ENCODE measurements around the gene ZNF521. TPM values are rescaled to one million over a fixed set of nuclear protein-coding genes. Genes with fewer than 3 reads are reported as not detected.
A peak's percentile ranks its signal among the peaks of the same experiment; 100 is the strongest.

The ZNF521 gene
- total RNA-seq, 2 donors from 2014 or later = 21.4 to 26.9 TPM

DNA sequence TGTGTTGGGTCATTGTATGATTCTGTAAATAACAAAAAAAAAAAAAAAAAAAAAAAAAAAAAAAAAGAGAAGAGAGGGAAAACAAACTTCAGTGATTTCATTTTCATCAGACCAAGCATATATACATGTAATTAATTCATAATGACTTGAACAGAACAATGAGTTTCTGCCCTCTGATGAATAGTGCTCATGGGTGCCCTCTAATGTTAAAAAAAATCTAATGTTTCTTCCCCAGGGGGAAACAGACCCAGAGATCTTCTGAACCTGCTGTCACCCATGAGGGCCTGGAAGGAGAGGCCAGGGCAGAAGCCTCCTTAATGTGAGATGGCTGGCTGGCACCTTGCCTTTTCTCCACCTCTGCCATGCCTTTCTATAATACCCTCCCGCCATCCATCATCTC is 289.2 kb downstream of the ZNF521 start:
- Mint-ChIP-seq H3K4me3 (no peak overlapping the region), H3K27ac (no peak overlapping the region), H3K27me3 (ENCODE audit: insufficient read depth) (no peaks in the 10 kb centered on the region), H3K4me1 (peaks cover 10% of the 10 kb centered on the region), H3K36me3 (ENCODE audit: low read depth) (no peaks in the 10 kb centered on the region), H3K9me3 (no peaks in the 10 kb centered on the region)
- WGBS, 2 experiments (ENCODE audit: insufficient coverage in 1 of 2, insufficient read length in 1 of 2) = 89 to 92% methylated on average over 1 of the region's 1 CpG
- H3K9me3 ChIP-seq (ENCODE audit: control insufficient read depth, low read length) = no peaks in the 10 kb centered on the region
- no peak for DNase-seq
- H3K36me3 ChIP-seq (ENCODE audit: control insufficient read depth, insufficient read depth, low read length) = no peaks in the 10 kb centered on the region
- H3K9ac ChIP-seq (ENCODE audit: extremely low read depth, low read length, poor library complexity, severe bottlenecking) = no peak overlapping the region
- TF ChIP-seq, protein P1, sequence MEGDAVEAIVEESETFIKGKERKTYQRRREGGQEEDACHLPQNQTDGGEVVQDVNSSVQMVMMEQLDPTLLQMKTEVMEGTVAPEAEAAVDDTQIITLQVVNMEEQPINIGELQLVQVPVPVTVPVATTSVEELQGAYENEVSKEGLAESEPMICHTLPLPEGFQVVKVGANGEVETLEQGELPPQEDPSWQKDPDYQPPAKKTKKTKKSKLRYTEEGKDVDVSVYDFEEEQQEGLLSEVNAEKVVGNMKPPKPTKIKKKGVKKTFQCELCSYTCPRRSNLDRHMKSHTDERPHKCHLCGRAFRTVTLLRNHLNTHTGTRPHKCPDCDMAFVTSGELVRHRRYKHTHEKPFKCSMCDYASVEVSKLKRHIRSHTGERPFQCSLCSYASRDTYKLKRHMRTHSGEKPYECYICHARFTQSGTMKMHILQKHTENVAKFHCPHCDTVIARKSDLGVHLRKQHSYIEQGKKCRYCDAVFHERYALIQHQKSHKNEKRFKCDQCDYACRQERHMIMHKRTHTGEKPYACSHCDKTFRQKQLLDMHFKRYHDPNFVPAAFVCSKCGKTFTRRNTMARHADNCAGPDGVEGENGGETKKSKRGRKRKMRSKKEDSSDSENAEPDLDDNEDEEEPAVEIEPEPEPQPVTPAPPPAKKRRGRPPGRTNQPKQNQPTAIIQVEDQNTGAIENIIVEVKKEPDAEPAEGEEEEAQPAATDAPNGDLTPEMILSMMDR (conservative IDR thresholded peaks at IDR 0.05) = peak; percentile 55
- H3K27me3 ChIP-seq (ENCODE audit: control insufficient read depth, insufficient read depth, low read length, poor library complexity, severe bottlenecking) = no peaks in the 10 kb centered on the region
- H3K4me3 ChIP-seq (ENCODE audit: low read length) = no peak overlapping the region
- H3K4me1 ChIP-seq (ENCODE audit: control insufficient read depth, insufficient read depth, low read length) = no peaks in the 10 kb centered on the region
- H3K27ac ChIP-seq (ENCODE audit: low read depth, low read length) = no peak overlapping the region

DNA sequence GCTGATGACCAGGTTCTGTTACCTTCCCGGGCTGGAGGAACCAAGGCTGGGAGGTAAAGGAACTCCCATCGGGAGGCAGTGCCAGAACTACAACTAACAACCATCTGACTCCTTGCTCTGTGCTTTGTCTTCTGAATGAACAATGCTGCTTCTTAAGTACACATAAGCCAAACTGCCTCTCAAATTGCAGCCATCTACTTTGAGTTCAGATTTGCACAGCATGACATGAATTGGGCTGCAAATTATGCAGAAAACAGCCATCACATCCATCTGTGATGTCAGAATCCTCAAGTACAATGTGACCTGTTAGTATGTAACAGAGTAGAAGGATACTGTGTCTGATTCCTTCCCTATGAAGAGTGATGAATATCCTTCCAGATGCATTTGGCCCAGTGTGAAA is 290.6 kb downstream of the ZNF521 start:
- Histone ChIP-seq H3K36me3 (ENCODE audit: control insufficient read depth, insufficient read depth, low read length) (no peaks in the 10 kb centered on the region), H3K4me1 (ENCODE audit: control insufficient read depth, insufficient read depth, low read length) (no peaks in the 10 kb centered on the region), H3K27me3 (ENCODE audit: control insufficient read depth, insufficient read depth, low read length, poor library complexity, severe bottlenecking) (no peaks in the 10 kb centered on the region), H3K9ac (ENCODE audit: extremely low read depth, low read length, poor library complexity, severe bottlenecking) (no peak overlapping the region), H3K9me3 (ENCODE audit: control insufficient read depth, low read length) (no peaks in the 10 kb centered on the region), H3K27ac (ENCODE audit: low read depth, low read length) (peak overlapping the region; percentile 36), H3K4me3 (ENCODE audit: low read length) (no peak overlapping the region)
- TF ChIP-seq, protein P1 (conservative IDR thresholded peaks at IDR 0.05) = no peak
- DNase-seq = no peak
- 85 to 96% methylated on average over 2 of the region's 2 CpGs for WGBS, 2 experiments (ENCODE audit: insufficient coverage in 1 of 2, insufficient read length in 1 of 2)
- Mint-ChIP-seq H3K36me3 (ENCODE audit: low read depth) (no peaks in the 10 kb centered on the region), H3K4me3 (no peak overlapping the region), H3K4me1 (peaks cover 10% of the 10 kb centered on the region), H3K27ac (no peak overlapping the region), H3K27me3 (ENCODE audit: insufficient read depth) (peaks cover 4% of the 10 kb centered on the region), H3K9me3 (no peaks in the 10 kb centered on the region)

DNA sequence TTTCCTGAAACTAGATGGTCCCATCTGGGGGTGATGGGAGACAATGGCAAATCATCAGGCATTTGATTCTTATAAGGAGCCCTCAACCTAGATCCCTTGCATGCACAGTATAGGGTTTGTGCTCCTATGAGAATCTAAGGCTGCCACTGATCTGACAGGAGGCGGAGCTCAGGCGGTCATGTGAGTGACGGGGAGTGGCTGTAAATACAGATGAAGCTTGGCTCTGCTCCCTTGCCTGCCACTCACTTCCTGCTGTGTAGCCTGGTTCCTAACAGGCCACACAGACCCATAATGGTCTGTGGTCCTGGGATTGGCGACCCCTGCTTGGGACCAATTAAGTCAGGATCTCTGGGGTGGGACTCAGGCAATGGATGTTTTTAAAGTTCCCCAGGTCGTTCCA is 293.4 kb downstream of the ZNF521 start:
- Histone ChIP-seq H3K9ac (ENCODE audit: extremely low read depth, low read length, poor library complexity, severe bottlenecking) (no peak overlapping the region), H3K36me3 (ENCODE audit: control insufficient read depth, insufficient read depth, low read length) (no peaks in the 10 kb centered on the region), H3K27me3 (ENCODE audit: control insufficient read depth, insufficient read depth, low read length, poor library complexity, severe bottlenecking) (no peaks in the 10 kb centered on the region), H3K9me3 (ENCODE audit: control insufficient read depth, low read length) (no peaks in the 10 kb centered on the region), H3K4me3 (ENCODE audit: low read length) (no peak overlapping the region), H3K4me1 (ENCODE audit: control insufficient read depth, insufficient read depth, low read length) (no peaks in the 10 kb centered on the region), H3K27ac (ENCODE audit: low read depth, low read length) (no peak overlapping the region)
- no peak overlapping the region for H3K4me3 Mint-ChIP-seq
- no peak for DNase-seq
- WGBS, 2 experiments (ENCODE audit: insufficient coverage in 1 of 2, insufficient read length in 1 of 2) = 83 to 95% methylated on average over 3 to 5 of the region's 5 CpGs
- no peak overlapping the region for H3K27ac Mint-ChIP-seq
- TF ChIP-seq, protein P1 (conservative IDR thresholded peaks at IDR 0.05) = no peak
- H3K27me3 Mint-ChIP-seq (ENCODE audit: insufficient read depth) = peaks cover 11% of the 10 kb centered on the region
- H3K36me3 Mint-ChIP-seq (ENCODE audit: low read depth) = no peaks in the 10 kb centered on the region
- no peaks in the 10 kb centered on the region for H3K9me3 Mint-ChIP-seq
- peaks cover 10% of the 10 kb centered on the region for H3K4me1 Mint-ChIP-seq
